Heart right ventricle (tissue), 16 donors: ENCODE measurements around the gene CHTF18. TPM values are rescaled to one million over a fixed set of nuclear protein-coding genes. Genes with fewer than 3 reads are reported as not detected.
"Not testable (repeated sequence)": the region's sequence is repeated elsewhere in the genome, so short reads cannot be mapped to it uniquely, and the experiment has no call there.

Source experiments
- ATAC-seq, 8 donors: fragments of 200-7000 bp; cut with Tn5 transposase; one replicate each; pipeline ENCODE4 v1.9.1; 2020; ENCODE audit warnings: mild to moderate bottlenecking in 8 of 8, moderate library complexity in 8 of 8, moderate number of reproducible peaks in 1 of 8
- DNase-seq, 2 donors: peaks; one replicate each; pipeline ENCODE4 v3.0.0-alpha.2; 2020
- H3K27ac ChIP-seq, 10 donors: fragments of 200-600 bp; sonication (generic) in 2 of 10; one replicate each; pipeline versions ENCODE4 v1.5.0 to v1.8.0; 2020 to 2022; ENCODE audit warnings: mild to moderate bottlenecking in 3 of 10
- H3K27me3 ChIP-seq, 7 donors: fragments of 200-600 bp; one replicate each; pipeline ENCODE4 v1.8.0; 2021 to 2022; ENCODE audit warnings: mild to moderate bottlenecking in 2 of 7
- H3K36me3 ChIP-seq, 9 donors: fragments of 200-600 bp; sonication (generic) in 1 of 9; one replicate each; pipeline versions ENCODE4 v1.5.0 to v1.8.0; 2020 to 2022; ENCODE audit warnings: mild to moderate bottlenecking in 2 of 9
- H3K4me1 ChIP-seq, 9 donors: fragments of 200-600 bp; sonication (generic) in 1 of 9; one replicate each; pipeline versions ENCODE4 v1.5.0 to v1.8.0; 2020 to 2022; ENCODE audit warnings: mild to moderate bottlenecking in 4 of 9
- H3K4me3 ChIP-seq, 10 donors: fragments of 200-600 bp; sonication (generic) in 2 of 10; one replicate each; pipeline versions ENCODE4 v1.5.0 to v1.8.0; 2020 to 2022; ENCODE audit warnings: mild to moderate bottlenecking in 7 of 10, moderate library complexity in 2 of 10
- H3K9me3 ChIP-seq, 11 donors: fragments of 200-600 bp in 10 of 11; sonication (generic) in 2 of 11; one replicate each; pipeline versions ENCODE4 v1.5.0 to v1.8.0; 2013 to 2022; ENCODE audit warnings: mild to moderate bottlenecking in 2 of 11, control low read depth in 1 of 11, moderate library complexity in 1 of 11
- CTCF ChIP-seq, 9 donors: fragments of 200-600 bp; sonication (generic) in 2 of 9; IDR thresholded peaks; one replicate each; pipeline versions ENCODE4 v1.5.0 to v1.8.0; 2021 to 2022; ENCODE audit warnings: antibody characterized with exemption in 9 of 9, mild to moderate bottlenecking in 5 of 9, moderate library complexity in 1 of 9
- WGBS, 2 donors: extraction: QIAGEN DNeasy Blood & Tissue Kit; methylation state at CpG; one replicate each; pipeline ENCODE4 v1.1.7; 2013; ENCODE audit warnings: inconsistent platforms in 1 of 2; 5-methylcytosine and 5-hydroxymethylcytosine counted together
- intact Hi-C, 10 donors: fragments of 100-400 bp; cut with DNase I; formaldehyde crosslinking; loops; one replicate each; pipeline versions ENCODE4 v1.11.1 to v1.14.2; 2022
- polyA plus RNA-seq, 2 donors: library from polyadenylated mRNA; stranded (reverse); fragments of 200-250 nt; gene quantifications; one replicate each; pipeline ENCODE4 v1.2.3, GENCODE V29; 2013
- total RNA-seq, 10 donors: library from RNA; stranded (reverse); fragmentation: NEBNext Ultra II Directional in 3 of 10; extraction: Animal tissue kit (Norgen Biotek cat#: 25700) in 3 of 10; gene quantifications; one replicate each; pipeline versions ENCODE4 v1.2.1 to v1.2.4, GENCODE V29; 2021 to 2023
- donor health status: Arrhythmogenic right ventricular cardiomyopathy.
- donor health status: ischemic (EF 13 %, LVEDD 7.1; RV severe dilation, severe dysfunction).
- donor health status: healthy with polysubstance abuse.
- donor health status: DM: no; HTN: yes; CAD: no.
- donor health status: DM: no; HTN: no; CAD: no.
- donor health status: ischemic (EF 25% LVEDD 6.9; RV normal size, moderate dysfunction).
- donor health status: ischemic (EF 25% LVEDD 5.7; RV mildly dilated, moderate dysfunction).
- donor health status: healthy.
- donor health status: DM: yes; HTN: yes; CAD: no.
- donor health status: Ischemic cardiomyopathy.
- donor health status: ischemic (EF 35%, LVEDD 5.7; RV mildly dilated, moderate dysfunction).
- donor health status: nonischemic (EF 11% LVEDD 7.7; RV severe dilation, severe dysfunction).
- donor health status: DM: yes; HTN: yes; CAD: no.
- donor health status: PGD.
- donor health status: ischemic (EF 29% LVEDD 5.4; RV normal size, mild dysfunction).
- donor health status: nonischemic (EF 23%, LVEDD 6.1; RV moderate dilation, normal function).

The CHTF18 gene
- total and polyA plus RNA-seq, 12 donors, result 2.8 to 8.2 (median 5.8) TPM

- no peak for TF ChIP-seq CTCF (IDR thresholded peaks at IDR 0.05)
- no peak for DNase-seq
- Histone ChIP-seq H3K27me3 (peaks cover 0 to 15% (median 0%) of the 10 kb centered on the region in 7 donors), H3K9me3 (no peaks in the 10 kb centered on the region), H3K27ac (no peak overlapping the region), H3K36me3 (no peaks in the 10 kb centered on the region), H3K4me1 (peaks cover 0 to 9% (median 0%) of the 10 kb centered on the region in 9 donors), H3K4me3 (no peak overlapping the region)
- intact Hi-C loops, result no loop called here
- ATAC-seq, result no peak
- 44 to 49% methylated on average over 9 of the region's 9 CpGs for WGBS, 2 donors
Observed at GRCh38 chr16:750485-750884, 37.9 kb upstream of the CHTF18 start.

DNA sequence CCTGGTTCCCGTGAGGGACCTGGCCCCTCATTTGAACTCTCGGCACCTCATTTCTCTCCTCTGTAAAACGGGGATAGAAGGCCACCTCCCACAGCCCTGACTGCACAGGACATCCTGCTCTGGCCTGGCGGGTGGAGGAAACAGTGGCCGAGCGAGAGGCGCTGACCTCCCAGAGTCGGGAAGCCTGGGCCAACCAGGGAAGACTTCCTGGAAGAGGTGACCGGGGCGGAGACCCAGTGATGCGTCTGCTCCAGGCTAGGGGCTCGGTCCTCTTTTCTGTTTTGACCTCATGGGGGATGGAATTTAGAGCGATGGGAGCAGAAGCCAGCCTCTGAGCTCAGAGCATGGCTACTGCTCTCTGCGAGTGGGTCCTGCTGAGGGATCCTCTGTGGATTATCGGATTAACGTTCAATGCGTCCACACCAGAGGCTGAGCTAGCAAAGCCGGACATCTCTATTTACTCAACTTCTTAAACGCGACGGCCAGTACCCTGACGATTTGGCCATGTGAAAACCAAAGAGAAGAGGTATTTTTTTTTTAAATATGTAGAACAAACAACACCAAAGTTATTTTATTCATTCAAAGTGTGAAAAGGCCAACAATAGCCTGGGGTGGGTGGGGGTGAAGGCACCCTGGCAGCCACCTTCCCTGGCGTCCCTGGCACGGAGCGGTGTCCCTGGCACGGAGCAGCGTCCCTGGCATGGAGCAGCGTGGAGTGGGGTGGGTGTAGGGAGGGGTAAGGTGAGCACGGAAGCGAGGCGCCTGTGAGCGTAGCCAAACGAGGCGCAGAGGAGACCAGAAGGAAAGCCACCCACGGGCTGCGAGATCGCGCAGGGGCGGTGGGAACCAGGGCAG, 37.0 kb upstream of the CHTF18 start:
- DNase-seq (peak in 1 of 2 donors; percentile 45), ATAC-seq (peak in 5 of 8 donors; percentile 47 to 98 (median 89))
- WGBS, 2 donors, result 60 to 65% methylated on average over 39 of the region's 39 CpGs
- no peaks in the 10 kb centered on the region for H3K9me3 ChIP-seq
- H3K4me1 ChIP-seq, result peaks cover 0 to 9% (median 0%) of the 10 kb centered on the region in 9 donors
- no peak overlapping the region for H3K27ac ChIP-seq
- intact Hi-C loops, result no loop called here
- H3K4me3 ChIP-seq, result no peak overlapping the region
- peaks cover 0 to 15% (median 0%) of the 10 kb centered on the region in 7 donors for H3K27me3 ChIP-seq
- no peaks in the 10 kb centered on the region for H3K36me3 ChIP-seq
- TF ChIP-seq CTCF (IDR thresholded peaks at IDR 0.05), result no peak

GRCh38 chr16:752007-752312, 36.5 kb upstream of the CHTF18 start:
- Histone ChIP-seq H3K9me3 (no peaks in the 10 kb centered on the region), H3K4me3 (no peak overlapping the region), H3K36me3 (no peaks in the 10 kb centered on the region), H3K4me1 (peaks cover 0 to 9% (median 0%) of the 10 kb centered on the region in 9 donors), H3K27me3 (peaks cover 0 to 15% (median 0%) of the 10 kb centered on the region in 7 donors), H3K27ac (no peak overlapping the region)
- peak in 1 of 8 donors; percentile 15 for ATAC-seq
- intact Hi-C loops, result no loop called here
- WGBS, 2 donors, result 28 to 30% methylated on average over 10 of the region's 10 CpGs
- no peak for DNase-seq
- TF ChIP-seq CTCF (IDR thresholded peaks at IDR 0.05), result no peak

DNA sequence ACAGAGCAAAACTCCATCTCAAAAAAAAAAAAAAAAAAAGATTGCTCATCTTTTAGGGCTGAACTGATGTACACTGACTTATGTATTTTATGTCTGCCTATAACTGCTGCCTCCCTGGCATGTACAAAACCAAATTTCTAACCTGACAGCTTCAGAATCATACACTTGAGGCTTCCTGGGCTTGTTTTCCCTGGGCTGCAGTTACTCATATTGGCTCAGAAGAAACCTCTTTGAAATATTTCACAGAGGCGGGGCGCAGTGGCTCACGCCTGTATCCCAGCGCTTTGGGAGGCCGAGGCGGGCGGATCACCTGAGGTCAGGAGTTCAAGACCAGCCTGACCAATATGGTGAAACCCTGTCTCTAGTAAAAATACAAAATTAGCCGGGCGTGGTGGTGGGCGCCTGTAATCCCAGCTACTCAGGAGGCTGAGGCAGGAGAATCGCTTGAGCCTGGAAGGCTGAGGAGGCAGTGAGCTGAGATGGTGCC, 34.3 kb upstream of the CHTF18 start:
- peak overlapping the region in 1 of 10 donors; percentile 60 for H3K27ac ChIP-seq
- H3K9me3 ChIP-seq, intact Hi-C loops, DNase-seq, ATAC-seq, H3K4me3 ChIP-seq, H3K36me3 ChIP-seq: not testable (repeated sequence)
- 88 to 91% methylated on average over 11 of the region's 11 CpGs for WGBS, 2 donors
- peaks cover 0 to 15% (median 0%) of the 10 kb centered on the region in 7 donors for H3K27me3 ChIP-seq
- H3K4me1 ChIP-seq, result peaks cover 0 to 13% (median 0%) of the 10 kb centered on the region in 9 donors

DNA sequence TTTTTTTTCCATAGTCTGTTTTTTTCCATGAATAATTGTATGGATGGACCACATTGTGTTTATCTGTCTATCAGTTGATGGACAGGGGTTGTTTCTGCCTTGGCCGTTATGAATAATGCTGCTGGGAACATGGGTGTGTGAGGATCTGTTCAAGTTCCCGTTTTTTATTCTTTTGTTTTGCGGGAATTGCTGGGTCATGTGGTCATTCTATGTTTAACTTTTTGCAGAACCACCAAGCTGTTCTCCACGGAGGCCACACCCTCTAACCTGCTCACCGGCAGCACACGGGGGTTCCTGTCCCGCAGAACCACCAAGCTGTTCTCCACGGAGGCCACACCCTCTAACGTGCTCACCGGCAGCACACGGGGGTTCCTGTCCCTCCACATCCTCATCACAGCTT, 33.8 kb upstream of the CHTF18 start:
- Histone ChIP-seq H3K4me3 (no peak overlapping the region), H3K4me1 (peaks cover 0 to 13% (median 0%) of the 10 kb centered on the region in 9 donors), H3K27ac (peak overlapping the region in 1 of 10 donors; percentile 60), H3K27me3 (peaks cover 0 to 15% (median 0%) of the 10 kb centered on the region in 7 donors), H3K9me3 (no peaks in the 10 kb centered on the region), H3K36me3 (no peaks in the 10 kb centered on the region)
- DNase-seq (no peak), ATAC-seq (peak in 2 of 8 donors; percentile 35 to 41)
- TF ChIP-seq CTCF (IDR thresholded peaks at IDR 0.05), result no peak
- intact Hi-C loops, result no loop called here
- WGBS, 2 donors, result 67 to 73% methylated on average over 11 of the region's 11 CpGs
